Measurements from ENCODE around the gene KIAA0825. TPM values are rescaled to one million over a fixed set of nuclear protein-coding genes. Genes with fewer than 3 reads are reported as not detected.

Gene KIAA0825
- total and polyA plus RNA-seq, 2 experiments from 2014 or later, result 1.7 to 1.8 TPM

GRCh38 chr5:94157704-94158539, 460.5 kb downstream of the KIAA0825 start (continued):
- TF ChIP-seq, protein P1, sequence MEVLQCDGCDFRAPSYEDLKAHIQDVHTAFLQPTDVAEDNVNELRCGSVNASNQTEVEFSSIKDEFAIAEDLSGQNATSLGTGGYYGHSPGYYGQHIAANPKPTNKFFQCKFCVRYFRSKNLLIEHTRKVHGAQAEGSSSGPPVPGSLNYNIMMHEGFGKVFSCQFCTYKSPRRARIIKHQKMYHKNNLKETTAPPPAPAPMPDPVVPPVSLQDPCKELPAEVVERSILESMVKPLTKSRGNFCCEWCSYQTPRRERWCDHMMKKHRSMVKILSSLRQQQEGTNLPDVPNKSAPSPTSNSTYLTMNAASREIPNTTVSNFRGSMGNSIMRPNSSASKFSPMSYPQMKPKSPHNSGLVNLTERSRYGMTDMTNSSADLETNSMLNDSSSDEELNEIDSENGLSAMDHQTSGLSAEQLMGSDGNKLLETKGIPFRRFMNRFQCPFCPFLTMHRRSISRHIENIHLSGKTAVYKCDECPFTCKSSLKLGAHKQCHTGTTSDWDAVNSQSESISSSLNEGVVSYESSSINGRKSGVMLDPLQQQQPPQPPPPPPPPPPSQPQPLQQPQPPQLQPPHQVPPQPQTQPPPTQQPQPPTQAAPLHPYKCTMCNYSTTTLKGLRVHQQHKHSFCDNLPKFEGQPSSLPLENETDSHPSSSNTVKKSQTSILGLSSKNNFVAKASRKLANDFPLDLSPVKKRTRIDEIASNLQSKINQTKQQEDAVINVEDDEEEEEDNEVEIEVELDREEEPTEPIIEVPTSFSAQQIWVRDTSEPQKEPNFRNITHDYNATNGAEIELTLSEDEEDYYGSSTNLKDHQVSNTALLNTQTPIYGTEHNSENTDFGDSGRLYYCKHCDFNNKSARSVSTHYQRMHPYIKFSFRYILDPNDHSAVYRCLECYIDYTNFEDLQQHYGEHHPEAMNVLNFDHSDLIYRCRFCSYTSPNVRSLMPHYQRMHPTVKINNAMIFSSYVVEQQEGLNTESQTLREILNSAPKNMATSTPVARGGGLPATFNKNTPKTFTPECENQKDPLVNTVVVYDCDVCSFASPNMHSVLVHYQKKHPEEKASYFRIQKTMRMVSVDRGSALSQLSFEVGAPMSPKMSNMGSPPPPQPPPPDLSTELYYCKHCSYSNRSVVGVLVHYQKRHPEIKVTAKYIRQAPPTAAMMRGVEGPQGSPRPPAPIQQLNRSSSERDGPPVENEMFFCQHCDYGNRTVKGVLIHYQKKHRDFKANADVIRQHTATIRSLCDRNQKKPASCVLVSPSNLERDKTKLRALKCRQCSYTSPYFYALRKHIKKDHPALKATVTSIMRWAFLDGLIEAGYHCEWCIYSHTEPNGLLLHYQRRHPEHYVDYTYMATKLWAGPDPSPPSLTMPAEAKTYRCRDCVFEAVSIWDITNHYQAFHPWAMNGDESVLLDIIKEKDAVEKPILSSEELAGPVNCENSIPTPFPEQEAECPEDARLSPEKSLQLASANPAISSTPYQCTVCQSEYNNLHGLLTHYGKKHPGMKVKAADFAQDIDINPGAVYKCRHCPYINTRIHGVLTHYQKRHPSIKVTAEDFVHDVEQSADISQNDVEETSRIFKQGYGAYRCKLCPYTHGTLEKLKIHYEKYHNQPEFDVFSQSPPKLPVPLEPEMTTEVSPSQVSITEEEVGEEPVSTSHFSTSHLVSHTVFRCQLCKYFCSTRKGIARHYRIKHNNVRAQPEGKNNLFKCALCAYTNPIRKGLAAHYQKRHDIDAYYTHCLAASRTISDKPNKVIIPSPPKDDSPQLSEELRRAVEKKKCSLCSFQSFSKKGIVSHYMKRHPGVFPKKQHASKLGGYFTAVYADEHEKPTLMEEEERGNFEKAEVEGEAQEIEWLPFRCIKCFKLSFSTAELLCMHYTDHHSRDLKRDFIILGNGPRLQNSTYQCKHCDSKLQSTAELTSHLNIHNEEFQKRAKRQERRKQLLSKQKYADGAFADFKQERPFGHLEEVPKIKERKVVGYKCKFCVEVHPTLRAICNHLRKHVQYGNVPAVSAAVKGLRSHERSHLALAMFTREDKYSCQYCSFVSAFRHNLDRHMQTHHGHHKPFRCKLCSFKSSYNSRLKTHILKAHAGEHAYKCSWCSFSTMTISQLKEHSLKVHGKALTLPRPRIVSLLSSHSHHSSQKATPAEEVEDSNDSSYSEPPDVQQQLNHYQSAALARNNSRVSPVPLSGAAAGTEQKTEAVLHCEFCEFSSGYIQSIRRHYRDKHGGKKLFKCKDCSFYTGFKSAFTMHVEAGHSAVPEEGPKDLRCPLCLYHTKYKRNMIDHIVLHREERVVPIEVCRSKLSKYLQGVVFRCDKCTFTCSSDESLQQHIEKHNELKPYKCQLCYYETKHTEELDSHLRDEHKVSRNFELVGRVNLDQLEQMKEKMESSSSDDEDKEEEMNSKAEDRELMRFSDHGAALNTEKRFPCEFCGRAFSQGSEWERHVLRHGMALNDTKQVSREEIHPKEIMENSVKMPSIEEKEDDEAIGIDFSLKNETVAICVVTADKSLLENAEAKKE (CRISPR knock-in tag; IDR thresholded peaks at IDR 0.05), result no peak

DNA sequence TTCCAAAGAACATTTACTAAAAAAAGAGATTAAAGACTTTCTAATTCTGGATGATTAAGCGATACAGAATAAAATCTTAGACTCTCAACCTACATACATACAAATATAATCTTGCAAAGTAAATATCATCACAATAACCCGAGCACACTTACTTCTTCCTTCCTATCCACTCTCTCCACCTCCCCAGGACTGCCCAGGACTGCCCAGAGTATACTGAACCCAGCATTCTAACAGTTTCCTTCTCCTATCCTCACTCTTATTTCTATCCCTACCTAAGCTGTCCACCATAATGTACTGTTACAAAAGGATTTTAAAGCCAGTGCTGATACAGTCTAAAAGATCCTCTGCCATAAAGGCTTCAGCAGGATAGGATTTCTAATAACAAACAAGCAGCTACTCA, 463.7 kb downstream of the KIAA0825 start:
- no peaks in the 10 kb centered on the region for H3K79me2 ChIP-seq (replicated peaks; ENCODE audit: insufficient read depth)
- Mint-ChIP-seq H3K27ac (no peak overlapping the region), H3K9me3 (peaks cover 2% of the 10 kb centered on the region; the same call in 1 of the 3 replicates), H3K4me3 (no peak overlapping the region), H3K4me1 (peaks cover 15% of the 10 kb centered on the region), H3K27me3 (ENCODE audit: insufficient read depth, low read depth, poor library complexity) (peaks cover 1% of the 10 kb centered on the region), H3K36me3 (ENCODE audit: low read depth) (peaks cover 22% of the 10 kb centered on the region)
- DNase-seq (ENCODE audit: low spot score) (no peak), ATAC-seq (no peak)
- no peaks in the 10 kb centered on the region for H3F3A ChIP-seq (replicated peaks; ENCODE audit: low read depth)
- H3K4me3 ChIP-seq, result no peak overlapping the region
- H3K27ac ChIP-seq (ENCODE audit: low read depth), result no peak overlapping the region
- peaks cover 7% of the 10 kb centered on the region; the same call in 1 of the 2 replicates for H3K36me3 ChIP-seq (ENCODE audit: insufficient read depth)
- no peak overlapping the region for H2AFZ ChIP-seq
- H4K20me1 ChIP-seq (replicated peaks; ENCODE audit: insufficient read depth), result peaks cover 3% of the 10 kb centered on the region; the same call in 1 of the 2 replicates
- no peak overlapping the region for H3K4me2 ChIP-seq
- H3K9me2 ChIP-seq (ENCODE audit: insufficient read depth), result no peaks in the 10 kb centered on the region
- no peaks in the 10 kb centered on the region for H3K27me3 ChIP-seq (ENCODE audit: insufficient read depth)
- H3K4me1 ChIP-seq (ENCODE audit: insufficient read depth), result peaks cover 15% of the 10 kb centered on the region
- TF ChIP-seq REST (IDR thresholded peaks at IDR 0.05; ENCODE audit: unreplicated experiment) (no peak), ZNF114 (CRISPR knock-in tag; IDR thresholded peaks at IDR 0.05) (no peak), POLR2AphosphoS5 (IDR thresholded peaks at IDR 0.05; ENCODE audit: low read depth) (no peak)
- TF ChIP-seq, protein P1 (CRISPR knock-in tag; IDR thresholded peaks at IDR 0.05), result no peak

Measured in GM23338 (cell line).